ENCODE results near the gene LRP8. TPM values are rescaled to one million over a fixed set of nuclear protein-coding genes. Genes with fewer than 3 reads are reported as not detected.

Gene LRP8
- total and polyA plus RNA-seq, 2 of the 4 experiments (the other 2 are of a cell fraction): 12.0 to 12.1 TPM

DNA sequence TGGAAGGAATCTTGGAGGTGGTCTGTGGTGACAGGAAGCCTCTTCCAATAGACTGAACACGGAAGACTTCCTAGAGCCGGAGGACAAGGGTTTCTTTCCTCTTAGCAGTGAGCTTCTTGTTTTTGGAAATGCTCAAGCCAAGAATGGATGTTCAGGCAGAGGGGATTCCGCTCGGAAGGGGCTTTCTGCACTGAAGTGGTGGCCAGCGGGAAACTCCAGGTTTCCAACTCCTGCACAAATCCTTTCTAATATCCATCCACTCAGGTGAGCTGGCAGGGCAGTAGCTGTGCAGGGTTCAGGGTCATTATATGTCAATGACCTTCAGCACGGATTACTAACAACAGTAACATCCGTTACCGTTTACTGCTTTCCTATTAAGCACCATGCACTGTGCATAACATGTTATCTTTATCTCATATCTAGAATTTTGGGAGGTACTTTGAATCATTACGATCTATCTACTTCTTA, 131.8 kb downstream of the LRP8 start (continued):
- TF ChIP-seq MAFK (IDR thresholded peaks at IDR 0.05; ENCODE audit: low read depth, low read length): no peak

DNA sequence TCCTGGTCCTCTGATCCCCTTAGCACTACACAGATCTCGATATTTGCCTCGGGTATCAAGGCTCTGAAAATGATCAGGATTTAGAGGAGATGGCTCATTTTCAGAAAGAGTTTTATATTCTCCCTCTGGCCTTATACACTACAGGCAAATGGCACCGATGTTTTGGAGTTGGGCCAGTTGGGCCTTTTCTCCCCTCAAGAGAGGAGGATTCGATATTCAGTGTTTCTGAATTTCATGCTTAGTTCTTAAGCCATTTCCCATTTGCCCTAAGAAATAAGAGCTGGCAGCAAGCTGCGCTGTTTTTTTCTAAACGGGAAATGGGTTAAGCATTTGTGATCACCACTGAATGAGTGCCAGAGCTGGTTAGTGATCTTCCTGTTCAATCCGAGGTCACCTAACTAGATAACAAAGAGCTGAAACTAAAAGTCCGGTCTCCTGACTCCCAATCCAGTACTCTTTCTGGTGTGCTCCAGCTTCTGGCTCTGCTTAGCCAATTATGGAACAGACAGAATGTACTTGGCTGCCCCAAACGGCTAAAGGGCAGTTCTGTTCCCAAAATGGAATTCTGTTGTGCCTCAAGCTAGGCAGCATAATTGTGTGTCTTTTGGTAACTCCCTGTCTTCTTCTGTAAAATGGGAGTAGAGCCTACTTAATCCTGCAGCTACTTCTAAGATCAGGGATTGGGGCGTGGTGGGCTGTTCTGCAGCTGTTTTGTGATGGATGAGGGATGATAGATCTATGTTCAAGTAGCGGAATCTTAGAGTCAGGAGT, 132.4 kb downstream of the LRP8 start:
- H3K36me3 ChIP-seq (ENCODE audit: control insufficient read depth, insufficient read depth, low read length): peaks cover 3% of the 10 kb centered on the region; the same call in 1 of the 2 replicates
- no peak overlapping the region for H3K18ac ChIP-seq (ENCODE audit: low read depth, low read length)
- peaks cover 21 to 24% of the 10 kb centered on the region in 2 experiments for H3K79me1 ChIP-seq (ENCODE audit: low read depth in 1 of 2, low read length in 2 of 2)
- H3K4ac ChIP-seq (ENCODE audit: low read depth, low read length): peak overlapping the region; percentile 65
- H3K27me3 ChIP-seq (ENCODE audit: control insufficient read depth, insufficient read depth, low read length): no peaks in the 10 kb centered on the region
- H2AK9ac ChIP-seq (replicated peaks; ENCODE audit: low read depth, low read length, poor library complexity): no peak overlapping the region
- H2BK5ac ChIP-seq (ENCODE audit: low read depth, low read length, poor library complexity, severe bottlenecking): no peak overlapping the region
- 89% methylated on average over 3 of the region's 11 CpGs; no CpG with 5 or more reads in 1 of the 2 experiments for WGBS, 2 experiments (ENCODE audit: extremely low coverage in 2 of 2, insufficient read length in 1 of 2)
- H2BK15ac ChIP-seq (ENCODE audit: low read depth, low read length): no peak overlapping the region
- ChIA-PET POLR2A (ENCODE audit: unreplicated experiment) (interaction anchor here (1.0 kb wide), 1 partner anchor 49 kb away, joined by 5 read pairs; no protein-coding TSS in a partner anchor), CTCF (interaction anchor here (1.0 to 1.1 kb wide), 2 partner anchors 14 to 15 kb away, joined by 3 to 4 read pairs; no protein-coding TSS in a partner anchor)
- peak overlapping the region; percentile 37; the same call in 1 of the 2 replicates for H2BK120ac ChIP-seq (ENCODE audit: low read depth, low read length)
- H3K23ac ChIP-seq (ENCODE audit: low read depth, low read length): peak overlapping the region; percentile 1; the same call in 1 of the 2 replicates
- H3K4me1 ChIP-seq (ENCODE audit: control insufficient read depth, insufficient read depth, low read length): peaks cover 13% of the 10 kb centered on the region
- H4K20me1 ChIP-seq (ENCODE audit: insufficient read depth, low read length): no peaks in the 10 kb centered on the region
- H4K91ac ChIP-seq (ENCODE audit: insufficient read depth, low read depth, low read length): peak overlapping the region; percentile 10; the same call in 1 of the 2 replicates
- H2BK20ac ChIP-seq (ENCODE audit: low read depth, low read length): peak overlapping the region; percentile 18; the same call in 1 of the 2 replicates
- H3K9ac ChIP-seq (ENCODE audit: low read depth, low read length): no peak overlapping the region
- DNase-seq: no peak
- H4K5ac ChIP-seq (ENCODE audit: low read depth, low read length): peak overlapping the region; percentile 22; the same call in 1 of the 2 replicates
- H4K8ac ChIP-seq (ENCODE audit: low read depth in 2 of 2, low read length in 2 of 2): peak overlapping the region; percentile 10 to 84; a peak in 2 of 4 replicates
- H3K27ac ChIP-seq (ENCODE audit: insufficient read depth, low read length): no peak overlapping the region
- H3K4me3 ChIP-seq (ENCODE audit: insufficient read depth, low read depth, low read length): no peak overlapping the region
- no peak for ATAC-seq (ENCODE audit: low read depth)
- H2AK5ac ChIP-seq (ENCODE audit: low read depth, low read length): peak overlapping the region; percentile 50; the same call in 1 of the 2 replicates
- dilution Hi-C loops (cut with HindIII; ENCODE audit: low sequenced_read_pairs, unreplicated experiment): no loop called here
- in situ Hi-C loops (cut with MboI; ENCODE audit: low sequenced_read_pairs): no loop called here
- no peak overlapping the region for H3K56ac ChIP-seq (ENCODE audit: extremely low read depth, insufficient read depth, low read length)
- H3K14ac ChIP-seq (replicated peaks; ENCODE audit: low read depth, low read length): no peak overlapping the region
- H3K9me1 ChIP-seq (ENCODE audit: insufficient read depth, low read length): peaks cover 9% of the 10 kb centered on the region
- H3K9me3 ChIP-seq (ENCODE audit: control insufficient read depth, insufficient read depth, low read length): no peaks in the 10 kb centered on the region
- intact Hi-C loops (cut with micrococcal nuclease): loop anchor here (5.0 kb wide), 2 partner anchors 133 to 368 kb away; partner anchors contain the start of gene PODN
- H2AFZ ChIP-seq (replicated peaks; ENCODE audit: low read length, poor library complexity): peak overlapping the region; percentile 80
- no peak overlapping the region for H3K4me2 ChIP-seq (ENCODE audit: low read depth, low read length)
- no TSS peak for BruUV-seq (replicated peaks)
- TF ChIP-seq SMC3 (IDR thresholded peaks at IDR 0.05; ENCODE audit: low read depth, low read length) (no peak), BHLHE40 (IDR thresholded peaks at IDR 0.05; ENCODE audit: low read depth, low read length) (no peak), MXI1 (IDR thresholded peaks at IDR 0.05; ENCODE audit: borderline replicate concordance, low read depth, low read length) (no peak), RFX5 (IDR thresholded peaks at IDR 0.05; ENCODE audit: low read depth, low read length) (no peak), FOS (IDR thresholded peaks at IDR 0.05; ENCODE audit: low read depth, low read length) (no peak), RAD21 (IDR thresholded peaks at IDR 0.05; ENCODE audit: low read length) (no peak), CEBPB (IDR thresholded peaks at IDR 0.05; ENCODE audit: low read depth, low read length) (no peak), MAZ (IDR thresholded peaks at IDR 0.05; ENCODE audit: borderline replicate concordance, low read depth, low read length) (no peak), CHD1 (IDR thresholded peaks at IDR 0.05; ENCODE audit: low read depth, low read length) (no peak)
- TF ChIP-seq, protein P1, sequence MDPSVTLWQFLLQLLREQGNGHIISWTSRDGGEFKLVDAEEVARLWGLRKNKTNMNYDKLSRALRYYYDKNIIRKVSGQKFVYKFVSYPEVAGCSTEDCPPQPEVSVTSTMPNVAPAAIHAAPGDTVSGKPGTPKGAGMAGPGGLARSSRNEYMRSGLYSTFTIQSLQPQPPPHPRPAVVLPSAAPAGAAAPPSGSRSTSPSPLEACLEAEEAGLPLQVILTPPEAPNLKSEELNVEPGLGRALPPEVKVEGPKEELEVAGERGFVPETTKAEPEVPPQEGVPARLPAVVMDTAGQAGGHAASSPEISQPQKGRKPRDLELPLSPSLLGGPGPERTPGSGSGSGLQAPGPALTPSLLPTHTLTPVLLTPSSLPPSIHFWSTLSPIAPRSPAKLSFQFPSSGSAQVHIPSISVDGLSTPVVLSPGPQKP (IDR thresholded peaks at IDR 0.05; ENCODE audit: borderline replicate concordance, low read depth, low read length): no peak
- TF ChIP-seq, protein P2, sequence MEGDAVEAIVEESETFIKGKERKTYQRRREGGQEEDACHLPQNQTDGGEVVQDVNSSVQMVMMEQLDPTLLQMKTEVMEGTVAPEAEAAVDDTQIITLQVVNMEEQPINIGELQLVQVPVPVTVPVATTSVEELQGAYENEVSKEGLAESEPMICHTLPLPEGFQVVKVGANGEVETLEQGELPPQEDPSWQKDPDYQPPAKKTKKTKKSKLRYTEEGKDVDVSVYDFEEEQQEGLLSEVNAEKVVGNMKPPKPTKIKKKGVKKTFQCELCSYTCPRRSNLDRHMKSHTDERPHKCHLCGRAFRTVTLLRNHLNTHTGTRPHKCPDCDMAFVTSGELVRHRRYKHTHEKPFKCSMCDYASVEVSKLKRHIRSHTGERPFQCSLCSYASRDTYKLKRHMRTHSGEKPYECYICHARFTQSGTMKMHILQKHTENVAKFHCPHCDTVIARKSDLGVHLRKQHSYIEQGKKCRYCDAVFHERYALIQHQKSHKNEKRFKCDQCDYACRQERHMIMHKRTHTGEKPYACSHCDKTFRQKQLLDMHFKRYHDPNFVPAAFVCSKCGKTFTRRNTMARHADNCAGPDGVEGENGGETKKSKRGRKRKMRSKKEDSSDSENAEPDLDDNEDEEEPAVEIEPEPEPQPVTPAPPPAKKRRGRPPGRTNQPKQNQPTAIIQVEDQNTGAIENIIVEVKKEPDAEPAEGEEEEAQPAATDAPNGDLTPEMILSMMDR (conservative IDR thresholded peaks at IDR 0.05; ENCODE audit: low read depth, low read length): no peak

All from IMR-90 (cell line).